GM06990 (cell line): Measurements from ENCODE around the gene WDR86.

Source experiments
- DNase-seq: peaks from one replicate; pipeline ENCODE4 v3.0.0-alpha.2; 2011; ENCODE audit not compliant: insufficient read length; ENCODE audit errors: extremely low read depth
- H3K27me3 ChIP-seq: replicated peaks from 2 replicates; pipeline ENCODE4 v1.6.0; 2011; ENCODE audit warnings: low read length; ENCODE audit not compliant: control insufficient read depth, insufficient read depth
- H3K36me3 ChIP-seq: 2 replicates; pipeline ENCODE4 v1.5.1; 2011; ENCODE audit warnings: low read length; ENCODE audit not compliant: control insufficient read depth, insufficient read depth
- H3K4me3 ChIP-seq: replicated peaks from 2 replicates; pipeline ENCODE4 v1.5.1; 2011; ENCODE audit warnings: low read depth, mild to moderate bottlenecking, control low read depth, low read length
- CTCF ChIP-seq: IDR thresholded peaks from 2 replicates; pipeline ENCODE4 v1.5.1; 2011; ENCODE audit warnings: low read length, control low read depth, mild to moderate bottlenecking, inconsistent platforms; ENCODE audit not compliant: insufficient read depth, poor library complexity, severe bottlenecking

Gene WDR86

GRCh38 chr7:151409667-151410404 is at the start of gene WDR86:
WDR86 (minus strand) TSS chr7:151410038; CDS start chr7:151409589, 449 bp downstream.
- DNase-seq = no peak

GRCh38 chr7:151457534-151457933 is 47.7 kb upstream of the WDR86 start:
- no peak for DNase-seq
- H3K4me3 ChIP-seq = no peak overlapping the region
- H3K27me3 ChIP-seq = no peaks in the 10 kb centered on the region
- no peak for TF ChIP-seq CTCF
- H3K36me3 ChIP-seq = no peaks in the 10 kb centered on the region

More at GRCh38 chr7:151409667-151410404, at the start of gene WDR86:
- Histone ChIP-seq H3K27me3 (peaks cover 4% of the 10 kb centered on the region), H3K36me3 (no peaks in the 10 kb centered on the region), H3K4me3 (no peak within 1 kb of the TSS)
- no peak for TF ChIP-seq CTCF

- Histone ChIP-seq H3K4me3 (no peak overlapping the region), H3K36me3 (no peaks in the 10 kb centered on the region), H3K27me3 (no peaks in the 10 kb centered on the region; the same call in 1 of the 2 replicates)
- no peak for TF ChIP-seq CTCF
- no peak for DNase-seq
These were observed 46.9 kb upstream of the WDR86 start for GRCh38 chr7:151456782-151457181.

GRCh38 chr7:151456276-151456675 is 46.4 kb upstream of the WDR86 start:
- Histone ChIP-seq H3K36me3 (no peaks in the 10 kb centered on the region), H3K4me3 (no peak overlapping the region), H3K27me3 (no peaks in the 10 kb centered on the region; the same call in 1 of the 2 replicates)
- no peak for TF ChIP-seq CTCF
- no peak for DNase-seq

- Histone ChIP-seq H3K36me3 (no peaks in the 10 kb centered on the region), H3K27me3 (no peaks in the 10 kb centered on the region; the same call in 1 of the 2 replicates), H3K4me3 (no peak overlapping the region)
- no peak for TF ChIP-seq CTCF
- DNase-seq = no peak
These were observed 45.9 kb upstream of the WDR86 start for GRCh38 chr7:151455690-151456089.
